Caco-2 (cell line): ENCODE measurements around the gene DRAP1. TPM values are rescaled to one million over a fixed set of nuclear protein-coding genes. Genes with fewer than 3 reads are reported as not detected.

Experiments
- BruUV-seq: library from RNA; stranded (reverse); fragments of 400-500 nt; replicated peaks from 2 replicates; lab custom pipeline; 2021; lab: Mats Ljungman, UMichigan
- CTCF ChIA-PET: fragments of 300-600 bp; sonication (Branson Sonifier 250); formaldehyde crosslinking; loops from one replicate; lab custom pipeline; 2022; ENCODE audit warnings: antibody characterized with exemption; lab: Charles Lee
- POLR2A ChIA-PET: fragments of 300-600 bp; sonication (Branson Sonifier 250); formaldehyde crosslinking; loops from one replicate; lab custom pipeline; 2022; ENCODE audit warnings: antibody characterized with exemption; lab: Charles Lee
- DNase-seq, 2 experiments: peaks; one replicate each; pipeline versions ENCODE4 v3.0.0 to v3.0.0-alpha.2; 2020 to 2022
- H3K27me3 ChIP-seq: replicated peaks from 2 replicates; pipeline ENCODE4 v1.6.0; 2011; ENCODE audit warnings: low read length; ENCODE audit not compliant: control insufficient read depth, insufficient read depth
- H3K36me3 ChIP-seq: 2 replicates; pipeline ENCODE4 v1.5.1; 2011; ENCODE audit warnings: low read length; ENCODE audit not compliant: control insufficient read depth, insufficient read depth
- H3K4me1 ChIP-seq: fragments of 250-450 bp; sonication (Bioruptor Pico); 2 replicates; pipeline ENCODE4 v1.5.1; 2020; ENCODE audit warnings: mild to moderate bottlenecking
- H3K4me3 ChIP-seq: 2 replicates; pipeline ENCODE4 v1.5.1; 2011; ENCODE audit warnings: low read depth, mild to moderate bottlenecking, control low read depth, low read length
- H3K9me3 ChIP-seq: fragments of 250-450 bp; sonication (Bioruptor Pico); 2 replicates; pipeline ENCODE4 v1.5.1; 2020; ENCODE audit warnings: mild to moderate bottlenecking, moderate library complexity
- H3K27ac Mint-ChIP-seq: one replicate; pipeline ENCODE4 v1.8.0; 2022; ENCODE audit warnings: mixed read lengths; ENCODE audit not compliant: unreplicated experiment
- H3K27me3 Mint-ChIP-seq: one replicate; pipeline ENCODE4 v1.8.0; 2022; ENCODE audit warnings: mixed read lengths; ENCODE audit not compliant: insufficient read depth, unreplicated experiment
- H3K36me3 Mint-ChIP-seq: one replicate; pipeline ENCODE4 v1.8.0; 2022; ENCODE audit warnings: mild to moderate bottlenecking, mixed read lengths; ENCODE audit not compliant: insufficient read depth, unreplicated experiment
- H3K4me1 Mint-ChIP-seq: one replicate; pipeline ENCODE4 v1.8.0; 2022; ENCODE audit warnings: low read depth, mixed read lengths; ENCODE audit not compliant: unreplicated experiment
- H3K4me3 Mint-ChIP-seq: one replicate; pipeline ENCODE4 v1.8.0; 2022; ENCODE audit warnings: mild to moderate bottlenecking, moderate library complexity, mixed read lengths; ENCODE audit not compliant: unreplicated experiment
- H3K9me3 Mint-ChIP-seq: one replicate; pipeline ENCODE4 v1.8.0; 2022; ENCODE audit warnings: mixed read lengths; ENCODE audit not compliant: unreplicated experiment
- intact Hi-C: fragments of 100-400 bp; cut with micrococcal nuclease; formaldehyde crosslinking; loops from one replicate; pipeline ENCODE4 v1.10.0; 2022; ENCODE audit not compliant: unreplicated experiment
- total RNA-seq: library from RNA; stranded (reverse); gene quantifications from 2 replicates; pipeline ENCODE4 v1.2.3, GENCODE V29; 2022
- TF ChIP-seq, protein P1 (sequence below), 2 experiments: fragments of 200-600 bp in 1 of 2; IDR thresholded peaks; 1 replicate in 1 of 2; 2 replicates in 1 of 2; pipeline versions ENCODE4 v1.5.1 to v1.8.0; 2011 to 2022; ENCODE audit warnings: antibody characterized with exemption in 1 of 2, control low read depth in 1 of 2, inconsistent platforms in 1 of 2, low read depth in 1 of 2, low read length in 1 of 2, mild to moderate bottlenecking in 1 of 2, moderate library complexity in 1 of 2; ENCODE audit not compliant: insufficient read depth in 1 of 2, severe bottlenecking in 1 of 2, unreplicated experiment in 1 of 2

DRAP1 gene
- total RNA-seq, 1 experiment from 2014 or later, result 91.0 TPM

DNA sequence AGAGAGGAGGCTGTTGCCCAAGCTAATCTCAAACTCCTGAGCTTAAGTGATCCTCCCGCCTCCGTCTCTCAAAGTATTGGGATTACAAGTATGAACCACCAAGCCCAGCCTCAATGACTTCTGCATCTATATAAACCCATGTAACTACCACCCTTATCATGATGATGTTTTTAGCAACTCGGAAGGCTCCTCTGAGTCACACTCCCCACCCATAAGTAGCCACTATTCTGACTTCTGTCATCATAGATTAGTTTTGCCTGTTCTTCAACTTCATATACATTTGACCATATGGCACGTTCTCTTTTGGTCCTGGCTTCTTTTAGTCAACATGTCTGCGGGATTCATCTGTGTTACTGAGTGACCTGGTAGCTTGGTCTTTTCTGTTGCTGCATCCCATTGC is 12.6 kb upstream of the DRAP1 start:
- CTCF ChIA-PET, result interaction anchor here (0.6 to 2.4 kb wide), 4 partner anchors 18 to 138 kb away, joined by 3 to 6 read pairs (median 4); partner anchors contain the start of gene FIBP
- intact Hi-C loops, result no loop called here
- BruUV-seq, result no TSS peak

DNA sequence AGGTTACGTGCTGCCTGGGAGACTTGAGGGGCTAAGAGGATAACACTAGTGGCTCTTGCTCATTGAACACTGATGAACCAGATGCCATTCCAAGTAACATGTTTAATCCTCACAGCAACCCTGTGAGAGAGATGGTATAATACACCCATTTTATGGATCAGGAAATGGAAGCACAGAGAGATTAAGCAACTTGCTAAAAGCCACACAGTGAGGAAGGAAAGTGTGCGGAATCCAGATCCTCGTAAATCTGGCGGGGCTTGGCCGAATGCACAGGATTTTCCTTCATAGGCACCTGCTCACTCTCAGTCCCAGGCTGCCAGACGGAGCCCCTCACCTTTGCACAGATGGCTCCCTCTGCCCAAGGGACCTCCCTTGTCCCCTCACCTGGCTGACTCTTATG is 11.3 kb upstream of the DRAP1 start:
- H3K4me3 ChIP-seq, result no peak overlapping the region
- peaks cover 17% of the 10 kb centered on the region for H3K4me1 ChIP-seq
- intact Hi-C loops, result no loop called here
- H3K27ac Mint-ChIP-seq, result no peak overlapping the region
- H3K4me1 Mint-ChIP-seq, result peaks cover 21% of the 10 kb centered on the region
- no peaks in the 10 kb centered on the region for H3K9me3 Mint-ChIP-seq
- no peak overlapping the region for H3K4me3 Mint-ChIP-seq
- DNase-seq, result no peak
- H3K9me3 ChIP-seq, result no peaks in the 10 kb centered on the region
- BruUV-seq, result no TSS peak
- no peaks in the 10 kb centered on the region for H3K27me3 ChIP-seq
- no peaks in the 10 kb centered on the region for H3K27me3 Mint-ChIP-seq
- TF ChIP-seq, protein P1, sequence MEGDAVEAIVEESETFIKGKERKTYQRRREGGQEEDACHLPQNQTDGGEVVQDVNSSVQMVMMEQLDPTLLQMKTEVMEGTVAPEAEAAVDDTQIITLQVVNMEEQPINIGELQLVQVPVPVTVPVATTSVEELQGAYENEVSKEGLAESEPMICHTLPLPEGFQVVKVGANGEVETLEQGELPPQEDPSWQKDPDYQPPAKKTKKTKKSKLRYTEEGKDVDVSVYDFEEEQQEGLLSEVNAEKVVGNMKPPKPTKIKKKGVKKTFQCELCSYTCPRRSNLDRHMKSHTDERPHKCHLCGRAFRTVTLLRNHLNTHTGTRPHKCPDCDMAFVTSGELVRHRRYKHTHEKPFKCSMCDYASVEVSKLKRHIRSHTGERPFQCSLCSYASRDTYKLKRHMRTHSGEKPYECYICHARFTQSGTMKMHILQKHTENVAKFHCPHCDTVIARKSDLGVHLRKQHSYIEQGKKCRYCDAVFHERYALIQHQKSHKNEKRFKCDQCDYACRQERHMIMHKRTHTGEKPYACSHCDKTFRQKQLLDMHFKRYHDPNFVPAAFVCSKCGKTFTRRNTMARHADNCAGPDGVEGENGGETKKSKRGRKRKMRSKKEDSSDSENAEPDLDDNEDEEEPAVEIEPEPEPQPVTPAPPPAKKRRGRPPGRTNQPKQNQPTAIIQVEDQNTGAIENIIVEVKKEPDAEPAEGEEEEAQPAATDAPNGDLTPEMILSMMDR (IDR thresholded peaks at IDR 0.05; ENCODE audit: insufficient read depth in 1 of 2, low read depth in 1 of 2, low read length in 1 of 2, severe bottlenecking in 1 of 2, unreplicated experiment in 1 of 2), result no peak
- H3K36me3 Mint-ChIP-seq, result no peaks in the 10 kb centered on the region
- ChIA-PET POLR2A (interaction anchor here (0.7 kb wide), 1 partner anchor 79 kb away, joined by 5 read pairs; no protein-coding TSS in a partner anchor), CTCF (interaction anchor here (2.4 kb wide), 1 partner anchor 19 kb away, joined by 6 read pairs; the partner anchor contains the start of gene FIBP)
- H3K36me3 ChIP-seq, result no peaks in the 10 kb centered on the region

More for the DNA sequence above, 12.6 kb upstream of the DRAP1 start:
- H3K27me3 Mint-ChIP-seq, result no peaks in the 10 kb centered on the region
- no peak overlapping the region for H3K4me3 Mint-ChIP-seq
- H3K9me3 Mint-ChIP-seq, result no peaks in the 10 kb centered on the region
- peaks cover 25% of the 10 kb centered on the region for H3K4me1 Mint-ChIP-seq
- Histone ChIP-seq H3K27me3 (no peaks in the 10 kb centered on the region), H3K36me3 (no peaks in the 10 kb centered on the region), H3K4me3 (no peak overlapping the region), H3K9me3 (no peaks in the 10 kb centered on the region), H3K4me1 (peaks cover 21% of the 10 kb centered on the region)
- H3K27ac Mint-ChIP-seq, result no peak overlapping the region
- no peaks in the 10 kb centered on the region for H3K36me3 Mint-ChIP-seq
- POLR2A ChIA-PET, result no interaction called here
- DNase-seq, result no peak
- TF ChIP-seq, protein P1 (IDR thresholded peaks at IDR 0.05; ENCODE audit: insufficient read depth in 1 of 2, low read depth in 1 of 2, low read length in 1 of 2, severe bottlenecking in 1 of 2, unreplicated experiment in 1 of 2), result no peak

DNA sequence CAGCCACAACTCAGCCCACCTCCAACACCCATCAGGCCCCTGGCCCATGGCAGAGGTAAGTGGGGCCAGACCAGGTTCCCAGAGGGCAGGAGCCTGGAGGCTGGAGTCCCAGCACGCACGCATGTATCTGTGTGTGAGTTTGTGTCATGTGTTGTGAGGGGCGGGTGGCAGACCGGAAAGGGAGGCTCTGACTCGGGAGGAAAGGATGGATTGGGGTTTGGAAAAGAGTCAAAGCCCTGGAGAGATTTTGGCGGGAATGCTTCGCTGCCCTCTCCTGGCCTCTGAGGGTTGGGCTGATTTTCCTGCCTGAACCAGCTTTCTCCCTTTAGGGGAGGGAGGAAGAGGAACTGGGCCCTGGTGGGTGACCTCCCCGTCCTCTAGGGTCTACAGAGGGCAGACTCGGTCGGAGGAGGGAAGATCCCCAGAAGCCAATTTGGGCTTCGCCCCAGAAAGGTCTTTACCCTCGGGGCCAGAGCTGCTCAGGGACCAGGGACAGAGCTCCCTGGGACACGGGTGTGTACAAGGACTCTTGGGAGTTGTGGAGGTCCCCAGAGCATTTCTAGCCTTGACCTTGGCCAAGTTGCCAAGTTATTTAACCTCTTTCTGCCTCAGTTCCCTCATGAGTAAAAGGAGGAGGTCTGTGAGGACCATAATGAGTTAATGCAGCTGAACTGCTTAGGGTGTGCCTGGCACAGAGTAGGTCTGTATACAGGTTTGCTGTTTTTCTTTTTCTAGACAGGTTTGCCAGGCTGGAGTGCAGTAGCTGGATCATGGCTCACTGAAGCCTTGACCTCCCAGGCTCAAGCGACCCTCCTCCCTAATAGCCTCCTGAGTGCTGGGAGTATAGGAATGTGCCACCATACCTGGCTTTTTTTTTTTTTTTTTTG is 7.3 kb upstream of the DRAP1 start:
- no peaks in the 10 kb centered on the region for H3K9me3 Mint-ChIP-seq
- no peaks in the 10 kb centered on the region for H3K36me3 Mint-ChIP-seq
- BruUV-seq, result no TSS peak
- H3K4me3 Mint-ChIP-seq, result peak overlapping the region; percentile 28
- peak; percentile 65 to 73 for DNase-seq
- TF ChIP-seq, protein P1 (IDR thresholded peaks at IDR 0.05; ENCODE audit: insufficient read depth in 1 of 2, low read depth in 1 of 2, low read length in 1 of 2, severe bottlenecking in 1 of 2, unreplicated experiment in 1 of 2), result peak; percentile 46 to 77
- Histone ChIP-seq H3K4me1 (peaks cover 8% of the 10 kb centered on the region), H3K27me3 (no peaks in the 10 kb centered on the region), H3K9me3 (no peaks in the 10 kb centered on the region), H3K4me3 (no peak overlapping the region), H3K36me3 (no peaks in the 10 kb centered on the region)
- no peak overlapping the region for H3K27ac Mint-ChIP-seq
- no peaks in the 10 kb centered on the region for H3K27me3 Mint-ChIP-seq
- ChIA-PET POLR2A (interaction anchor here (0.6 to 1.2 kb wide), 4 partner anchors 11 to 52 kb away, joined by 4 to 11 read pairs (median 6); partner anchors contain the start of genes FIBP and FOSL1), CTCF (interaction anchor here (0.6 to 2.6 kb wide), 7 partner anchors 13 to 77 kb away, joined by 3 to 45 read pairs (median 4); partner anchors contain the start of genes CCDC85B and FIBP)
- intact Hi-C loops, result loop anchor here (1.0 to 5.0 kb wide), 3 partner anchors 12 to 75 kb away; partner anchors contain the start of gene FOSL1
- peaks cover 6% of the 10 kb centered on the region for H3K4me1 Mint-ChIP-seq
